IMR-90 (cell line): ENCODE data around the gene RNF224. TPM values are rescaled to one million over a fixed set of nuclear protein-coding genes. Genes with fewer than 3 reads are reported as not detected.

Experiments used
- ATAC-seq: fragments of 200-7000 bp; cut with Tn5 transposase; 2 replicates; pipeline ENCODE4 v1.9.1; 2020; ENCODE audit warnings: low read depth, mild to moderate bottlenecking, moderate library complexity
- BruUV-seq: library from RNA; stranded (reverse); fragments of 400-500 nt; replicated peaks from 2 replicates; lab custom pipeline; 2021; lab: Mats Ljungman, UMichigan
- CTCF ChIA-PET: fragments of 300-600 bp; formaldehyde crosslinking; extraction: SDS; loops from one replicate; lab custom pipeline; 2021; ENCODE audit warnings: antibody characterized with exemption; lab: Yijun Ruan, JAX
- POLR2A ChIA-PET: fragments of 300-600 bp; sonication (Branson Sonifier 250); formaldehyde crosslinking; loops from one replicate; lab custom pipeline; 2022; ENCODE audit warnings: antibody characterized with exemption; ENCODE audit not compliant: unreplicated experiment; lab: Charles Lee
- DNase-seq: peaks from one replicate; pipeline ENCODE4 v3.0.0; 2013
- H2AFZ ChIP-seq: replicated peaks from 2 replicates; pipeline ENCODE3; 2013; ENCODE audit warnings: low read length, mild to moderate bottlenecking; ENCODE audit not compliant: poor library complexity
- H2AK5ac ChIP-seq: 2 replicates; pipeline ENCODE4 v1.6.1; 2013; ENCODE audit warnings: low read depth, low read length, inconsistent platforms
- H2AK9ac ChIP-seq: replicated peaks from 2 replicates; pipeline ENCODE3; 2013; ENCODE audit warnings: mild to moderate bottlenecking, low read depth, low read length, moderate library complexity; ENCODE audit not compliant: poor library complexity
- H2BK120ac ChIP-seq: 2 replicates; pipeline ENCODE4 v1.6.1; 2013; ENCODE audit warnings: low read depth, low read length, inconsistent platforms
- H2BK15ac ChIP-seq: 3 replicates; pipeline ENCODE4 v1.6.1; 2013; ENCODE audit warnings: low read depth, low read length, inconsistent platforms
- H2BK20ac ChIP-seq: 2 replicates; pipeline ENCODE4 v1.6.1; 2013; ENCODE audit warnings: low read depth, mild to moderate bottlenecking, inconsistent platforms, low read length, moderate library complexity
- H2BK5ac ChIP-seq: 2 replicates; pipeline ENCODE4 v1.6.1; 2013; ENCODE audit warnings: mild to moderate bottlenecking, low read depth, low read length, inconsistent platforms; ENCODE audit not compliant: poor library complexity, severe bottlenecking
- H3K14ac ChIP-seq: replicated peaks from 2 replicates; pipeline ENCODE4 v1.6.1; 2013; ENCODE audit warnings: low read depth, low read length, inconsistent platforms
- H3K18ac ChIP-seq: 2 replicates; pipeline ENCODE4 v1.6.1; 2013; ENCODE audit warnings: low read depth, low read length, control low read depth
- H3K23ac ChIP-seq: 2 replicates; pipeline ENCODE4 v1.6.1; 2013; ENCODE audit warnings: low read depth, low read length, inconsistent platforms
- H3K27ac ChIP-seq: 2 replicates; pipeline ENCODE4 v1.5.1; 2013; ENCODE audit warnings: mild to moderate bottlenecking, control low read depth, low read length; ENCODE audit not compliant: insufficient read depth
- H3K27me3 ChIP-seq: 2 replicates; pipeline ENCODE4 v1.6.1; 2013; ENCODE audit warnings: low read length; ENCODE audit not compliant: control insufficient read depth, insufficient read depth
- H3K36me3 ChIP-seq: 2 replicates; pipeline ENCODE4 v1.6.1; 2013; ENCODE audit warnings: low read length, mixed read lengths; ENCODE audit not compliant: control insufficient read depth, insufficient read depth
- H3K4ac ChIP-seq: 2 replicates; pipeline ENCODE4 v1.6.1; 2013; ENCODE audit warnings: low read depth, low read length, inconsistent platforms
- H3K4me1 ChIP-seq: 2 replicates; pipeline ENCODE4 v1.6.1; 2013; ENCODE audit warnings: low read length, mixed read lengths; ENCODE audit not compliant: control insufficient read depth, insufficient read depth
- H3K4me2 ChIP-seq: 2 replicates; pipeline ENCODE4 v1.6.1; 2013; ENCODE audit warnings: low read depth, mild to moderate bottlenecking, control low read depth, low read length, moderate library complexity
- H3K4me3 ChIP-seq: 2 replicates; pipeline ENCODE4 v1.5.1; 2013; ENCODE audit warnings: low read depth, mild to moderate bottlenecking, control low read depth, low read length, moderate library complexity; ENCODE audit not compliant: insufficient read depth
- H3K56ac ChIP-seq: 2 replicates; pipeline ENCODE4 v1.6.1; 2013; ENCODE audit warnings: low read length, inconsistent platforms; ENCODE audit not compliant: insufficient read depth; ENCODE audit errors: extremely low read depth
- H3K79me1 ChIP-seq, 2 experiments: 2 replicates each; pipeline ENCODE4 v1.6.1; 2013; ENCODE audit warnings: low read length in 2 of 2, inconsistent platforms in 1 of 2, low read depth in 1 of 2
- H3K9ac ChIP-seq: 2 replicates; pipeline ENCODE4 v1.6.1; 2013; ENCODE audit warnings: low read depth, low read length, control low read depth
- H3K9me1 ChIP-seq: 2 replicates; pipeline ENCODE4 v1.6.1; 2013; ENCODE audit warnings: low read length, inconsistent platforms; ENCODE audit not compliant: insufficient read depth
- H3K9me3 ChIP-seq: 2 replicates; pipeline ENCODE4 v1.6.1; 2013; ENCODE audit warnings: low read length; ENCODE audit not compliant: control insufficient read depth, insufficient read depth
- H4K20me1 ChIP-seq: 2 replicates; pipeline ENCODE4 v1.6.1; 2013; ENCODE audit warnings: low read length, inconsistent platforms; ENCODE audit not compliant: insufficient read depth
- H4K5ac ChIP-seq: 2 replicates; pipeline ENCODE4 v1.6.1; 2013; ENCODE audit warnings: mild to moderate bottlenecking, low read depth, low read length, control low read depth
- H4K8ac ChIP-seq, 2 experiments: 2 replicates each; pipeline ENCODE4 v1.6.1; 2013; ENCODE audit warnings: low read depth in 2 of 2, low read length in 2 of 2, control low read depth in 1 of 2, inconsistent platforms in 1 of 2
- H4K91ac ChIP-seq: 2 replicates; pipeline ENCODE4 v1.6.1; 2013; ENCODE audit warnings: low read depth, low read length, inconsistent platforms; ENCODE audit not compliant: insufficient read depth
- BHLHE40 ChIP-seq: fragments of 150-350 bp; IDR thresholded peaks from 2 replicates; pipeline ENCODE4 v1.6.1; 2016; ENCODE audit warnings: mild to moderate bottlenecking, low read depth, low read length
- CHD1 ChIP-seq: IDR thresholded peaks from 2 replicates; pipeline ENCODE4 v1.6.1; 2012; ENCODE audit warnings: low read depth, low read length, improper control_type of control experiment
- CTCF ChIP-seq: conservative IDR thresholded peaks from 2 replicates; pipeline ENCODE4 v1.5.1; 2012; ENCODE audit warnings: mild to moderate bottlenecking, low read depth, low read length, improper control_type of control experiment
- ELK1 ChIP-seq: fragments of 150-350 bp; IDR thresholded peaks from 2 replicates; pipeline ENCODE4 v1.6.1; 2016; ENCODE audit warnings: low read depth, mild to moderate bottlenecking, low read length, moderate library complexity, borderline replicate concordance
- FOS ChIP-seq: fragments of 150-350 bp; IDR thresholded peaks from 2 replicates; pipeline ENCODE4 v1.6.1; 2016; ENCODE audit warnings: low read depth, low read length
- MAZ ChIP-seq: IDR thresholded peaks from 2 replicates; pipeline ENCODE4 v1.6.1; 2012; ENCODE audit warnings: low read depth, mild to moderate bottlenecking, low read length, improper control_type of control experiment, moderate library complexity, borderline replicate concordance
- MXI1 ChIP-seq: IDR thresholded peaks from 2 replicates; pipeline ENCODE4 v1.6.1; 2012; ENCODE audit warnings: low read depth, mild to moderate bottlenecking, low read length, moderate library complexity, borderline replicate concordance
- NFE2L2 ChIP-seq: fragments of 150-350 bp; IDR thresholded peaks from 2 replicates; pipeline ENCODE4 v1.6.1; 2016; ENCODE audit warnings: low read depth, mild to moderate bottlenecking, low read length
- RAD21 ChIP-seq: IDR thresholded peaks from 2 replicates; pipeline ENCODE4 v1.6.1; 2012; ENCODE audit warnings: low read length, improper control_type of control experiment
- RFX5 ChIP-seq: IDR thresholded peaks from 2 replicates; pipeline ENCODE4 v1.8.0; 2012; ENCODE audit warnings: low read depth, mild to moderate bottlenecking, low read length, moderate library complexity
- SMC3 ChIP-seq: fragments of 150-350 bp; IDR thresholded peaks from 2 replicates; pipeline ENCODE4 v1.6.1; 2016; ENCODE audit warnings: low read depth, mild to moderate bottlenecking, antibody characterized with exemption, low read length, moderate library complexity
- USF2 ChIP-seq: fragments of 150-350 bp; IDR thresholded peaks from 2 replicates; pipeline ENCODE4 v1.6.1; 2017; ENCODE audit warnings: mild to moderate bottlenecking, antibody characterized with exemption, low read length, low read depth
- WGBS, 2 experiments: methylation state at CpG; one replicate each; pipeline versions ENCODE4 v1.1.5 to v1.1.7; 2013; ENCODE audit warnings: missing lambda C conversion rate in 2 of 2; ENCODE audit not compliant: insufficient read length in 1 of 2; ENCODE audit errors: extremely low coverage in 2 of 2; 5-methylcytosine and 5-hydroxymethylcytosine counted together
- dilution Hi-C: fragments of 300-500 bp; cut with HindIII; formaldehyde crosslinking; loops from one replicate; pipeline ENCODE4 v1.14.3; 2018; ENCODE audit warnings: low sequenced_read_pairs; ENCODE audit not compliant: unreplicated experiment
- in situ Hi-C: fragments of 300-500 bp; cut with MboI; formaldehyde crosslinking; loops from 3 replicates; pipeline ENCODE4 v1.14.3; 2019; ENCODE audit warnings: low sequenced_read_pairs, inconsistent platforms, mixed read lengths
- intact Hi-C: fragments of 100-400 bp; cut with micrococcal nuclease; formaldehyde crosslinking; loops from 2 replicates; pipeline ENCODE4 v1.10.0; 2022
- polyA plus RNA-seq, 3 experiments: library from polyadenylated mRNA; depleted of rRNA; stranded (reverse); fragments of >200 nt; gene quantifications; 2 replicates each; pipeline ENCODE4 v1.2.3, GENCODE V29; 2012; ENCODE audit warnings: low replicate concordance in 1 of 3
- total RNA-seq: library from RNA; depleted of rRNA; stranded (reverse); fragments of >200 nt; gene quantifications from 2 replicates; pipeline ENCODE4 v1.2.3, GENCODE V29; 2012

The RNF224 gene
- total and polyA plus RNA-seq, 2 of the 4 experiments (the other 2 are of a cell fraction), result not detected

- Histone ChIP-seq H3K23ac (no peak overlapping the region), H3K27me3 (no peaks in the 10 kb centered on the region), H3K27ac (no peak overlapping the region), H3K36me3 (peaks cover 63% of the 10 kb centered on the region), H3K4me1 (peaks cover 16% of the 10 kb centered on the region), H3K56ac (no peak overlapping the region), H3K4me3 (peak overlapping the region; percentile 91), H4K5ac (no peak overlapping the region), H3K14ac (no peak overlapping the region), H3K18ac (no peak overlapping the region), H4K8ac (no peak overlapping the region), H3K4ac (no peak overlapping the region), H3K4me2 (peak overlapping the region; percentile 88), H2BK5ac (no peak overlapping the region), H2BK20ac (no peak overlapping the region), H4K91ac (no peak overlapping the region), H2AK5ac (no peak overlapping the region), H2AK9ac (no peak overlapping the region), H3K9ac (peak overlapping the region; percentile 84; the same call in 1 of the 2 replicates), H2BK15ac (no peak overlapping the region), H3K79me1 (peaks cover 5 to 54% of the 10 kb centered on the region in 2 experiments), H2BK120ac (no peak overlapping the region), H2AFZ (no peak overlapping the region), H3K9me3 (no peaks in the 10 kb centered on the region), H4K20me1 (peaks cover 22% of the 10 kb centered on the region), H3K9me1 (no peaks in the 10 kb centered on the region)
- no peak for TF ChIP-seq MXI1
- no peak for TF ChIP-seq RAD21
- no peak for TF ChIP-seq SMC3
- no peak for TF ChIP-seq MAZ
- TF ChIP-seq RFX5, result no peak
- TF ChIP-seq ELK1, result no peak
- TF ChIP-seq USF2, result no peak
- TF ChIP-seq CTCF, result no peak
- TF ChIP-seq NFE2L2, result no peak
- no peak for TF ChIP-seq CHD1
- no peak for TF ChIP-seq BHLHE40
- TF ChIP-seq FOS, result no peak
- in situ Hi-C loops (no loop called here), dilution Hi-C loops (no loop called here), intact Hi-C loops (no loop called here)
- ChIA-PET CTCF (no interaction called here), POLR2A (interaction anchor here (0.6 to 0.8 kb wide), 2 partner anchors 55 to 101 kb away, joined by 3 to 6 read pairs; partner anchors contain the start of gene MAN1B1)
- BruUV-seq, result no TSS peak
- DNase-seq (no peak), ATAC-seq (no peak)
- 98% methylated on average over 6 of the region's 15 CpGs; no CpG with 5 or more reads in 1 of the 2 experiments for WGBS, 2 experiments
These were observed 39.9 kb upstream of the RNF224 start for GRCh38 chr9:137187386-137187785.
